Psoas muscle (tissue), 8 donors: ENCODE results near the gene SLC39A9. TPM values are rescaled to one million over a fixed set of nuclear protein-coding genes. Genes with fewer than 3 reads are reported as not detected.
A peak's percentile ranks its signal among the peaks of the same experiment; 100 is the strongest.
"Not testable (repeated sequence)": the region's sequence is repeated elsewhere in the genome, so short reads cannot be mapped to it uniquely, and the experiment has no call there.

ENCODE experiments used
- ATAC-seq, 4 donors: fragments of 200-7000 bp; cut with Tn5 transposase; one replicate each; pipeline ENCODE4 v1.9.1; 2020; ENCODE audit warnings: moderate library complexity in 3 of 4, mild to moderate bottlenecking in 2 of 4
- DNase-seq, 2 donors: peaks; one replicate each; pipeline ENCODE4 v3.0.0-alpha.2; 2020
- H3K27ac ChIP-seq: fragments of 200-600 bp; one replicate; pipeline ENCODE4 v1.8.0; 2022
- H3K27me3 ChIP-seq, 3 donors: fragments of 200-600 bp in 1 of 3; one replicate each; pipeline versions ENCODE4 v1.6.1 to v1.8.0; 2013 to 2022; ENCODE audit warnings: low read length in 2 of 3, mild to moderate bottlenecking in 2 of 3, moderate library complexity in 1 of 3; ENCODE audit not compliant: insufficient read depth in 3 of 3
- H3K36me3 ChIP-seq, 2 donors: fragments of 200-600 bp in 1 of 2; one replicate each; pipeline versions ENCODE4 v1.6.1 to v1.8.0; 2013 to 2022; ENCODE audit warnings: low read depth in 1 of 2, mild to moderate bottlenecking in 1 of 2, moderate library complexity in 1 of 2; ENCODE audit not compliant: insufficient read depth in 1 of 2
- H3K4me1 ChIP-seq: fragments of 200-600 bp; one replicate; pipeline ENCODE4 v1.8.0; 2022
- H3K4me3 ChIP-seq: fragments of 200-600 bp; one replicate; pipeline ENCODE4 v1.8.0; 2022; ENCODE audit warnings: mild to moderate bottlenecking
- H3K9me3 ChIP-seq: fragments of 200-600 bp; one replicate; pipeline ENCODE4 v1.8.0; 2022
- CTCF ChIP-seq: fragments of 200-600 bp; IDR thresholded peaks from one replicate; pipeline ENCODE4 v1.8.0; 2022; ENCODE audit warnings: antibody characterized with exemption
- WGBS, 3 donors: extraction: QIAGEN DNeasy Blood & Tissue Kit; methylation state at CpG; one replicate each; pipeline versions ENCODE4 v1.1.6 to v1.1.7; 2013; 5-methylcytosine and 5-hydroxymethylcytosine counted together
- intact Hi-C, 2 donors: fragments of 100-400 bp; cut with DNase I; formaldehyde crosslinking; loops; one replicate each; pipeline versions ENCODE4 v1.11.0 to v1.14.2; 2022
- polyA plus RNA-seq, 3 donors: library from polyadenylated mRNA; stranded (reverse); fragments of 200-250 nt; gene quantifications; one replicate each; pipeline ENCODE4 v1.2.3, GENCODE V29; 2013
- total RNA-seq, 4 donors: library from RNA; stranded (reverse); fragmentation: NEBNext Ultra II Directional in 2 of 4; extraction: Animal tissue kit (Norgen Biotek cat#: 25700) in 2 of 4; gene quantifications; one replicate each; pipeline versions ENCODE4 v1.2.1 to v1.2.4, GENCODE V29; 2021 to 2023
- donor health status: healthy with polysubstance abuse.
- donor health status: DM: no; HTN: no; CAD: no; lungs with moderate emphysema.
- donor health status: Bipolar disorder and iron deficiency.
- donor health status: healthy.
- donor health status: DM: yes; HTN: yes; CAD: no.
- donor health status: DM: no; HTN: no; CAD: no.
- donor health status: DM: no; HTN: no; CAD: no.
- donor health status: DM: yes; HTN: yes; CAD: no.

Gene SLC39A9
- total and polyA plus RNA-seq, 7 donors: 6.1 to 19.8 (median 16.0) TPM

- DNase-seq (no peak), ATAC-seq (peak in 3 of 4 donors; percentile 57 to 79 (median 67))
- Histone ChIP-seq H3K9me3 (no peaks in the 10 kb centered on the region), H3K36me3 (peaks cover 0 to 73% of the 10 kb centered on the region in 2 donors), H3K27ac (no peak overlapping the region), H3K27me3 (no peaks in the 10 kb centered on the region), H3K4me1 (no peaks in the 10 kb centered on the region), H3K4me3 (no peak overlapping the region)
- intact Hi-C loops: no loop called here
- TF ChIP-seq CTCF: no peak
Measured at GRCh38 chr14:69376439-69376838, 22.1 kb upstream of the SLC39A9 start.

GRCh38 chr14:69378274-69378673 lies 20.2 kb upstream of the SLC39A9 start:
- no peak overlapping the region for H3K27ac ChIP-seq
- no peaks in the 10 kb centered on the region for H3K9me3 ChIP-seq
- ATAC-seq (no peak), DNase-seq (no peak)
- no peaks in the 10 kb centered on the region for H3K27me3 ChIP-seq
- no peak overlapping the region for H3K4me3 ChIP-seq
- intact Hi-C loops: no loop called here
- peaks cover 0 to 77% of the 10 kb centered on the region in 2 donors for H3K36me3 ChIP-seq
- TF ChIP-seq CTCF: no peak
- WGBS, 3 donors: 82 to 93% (median 88%) methylated on average over 2 of the region's 2 CpGs
- no peaks in the 10 kb centered on the region for H3K4me1 ChIP-seq

GRCh38 chr14:69387311-69387710 lies 11.2 kb upstream of the SLC39A9 start:
- no peaks in the 10 kb centered on the region for H3K27me3 ChIP-seq
- peaks cover 5% of the 10 kb centered on the region for H3K4me1 ChIP-seq
- ATAC-seq (no peak), DNase-seq (no peak)
- H3K4me3 ChIP-seq: no peak overlapping the region
- intact Hi-C loops: no loop called here
- TF ChIP-seq CTCF: no peak
- peaks cover under 1 to 85% of the 10 kb centered on the region in 2 donors for H3K36me3 ChIP-seq
- H3K9me3 ChIP-seq: no peaks in the 10 kb centered on the region
- WGBS, 3 donors: 91 to 95% (median 92%) methylated on average over 3 of the region's 3 CpGs
- H3K27ac ChIP-seq: no peak overlapping the region

DNA sequence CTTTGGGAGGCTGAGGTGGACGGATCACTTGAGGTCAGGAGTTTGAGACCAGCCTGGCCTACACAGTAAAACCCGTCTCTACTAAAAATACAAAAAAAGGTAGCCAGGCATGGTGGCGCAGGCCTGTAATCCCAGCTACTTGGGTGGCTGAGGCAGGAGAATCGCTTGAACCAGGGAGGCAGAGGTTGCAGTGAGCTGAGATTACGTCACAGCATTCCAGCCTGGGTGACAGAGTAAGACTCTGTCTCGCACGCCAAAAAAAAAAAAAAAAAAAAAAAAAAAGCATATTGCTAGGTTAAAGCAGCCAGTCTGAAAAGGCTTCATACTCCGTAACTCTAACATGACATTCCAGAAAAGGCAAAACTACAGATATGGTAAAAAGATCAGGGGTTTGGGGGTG lies 7.1 kb upstream of the SLC39A9 start:
- Histone ChIP-seq H3K4me1 (peaks cover 10% of the 10 kb centered on the region), H3K36me3 (peaks cover 14 to 98% of the 10 kb centered on the region in 2 donors)
- ATAC-seq: peak in 1 of 4 donors; percentile 56
- intact Hi-C loops: loop anchor here in 1 of 2 donors (10.0 kb wide), 1 partner anchor 237 kb away; the partner anchor contains the start of gene DCAF5
- 77 to 86% (median 79%) methylated on average over 8 of the region's 8 CpGs for WGBS, 3 donors
- not testable (repeated sequence) for H3K27me3 ChIP-seq, DNase-seq, H3K9me3 ChIP-seq, H3K4me3 ChIP-seq, H3K27ac ChIP-seq

DNA sequence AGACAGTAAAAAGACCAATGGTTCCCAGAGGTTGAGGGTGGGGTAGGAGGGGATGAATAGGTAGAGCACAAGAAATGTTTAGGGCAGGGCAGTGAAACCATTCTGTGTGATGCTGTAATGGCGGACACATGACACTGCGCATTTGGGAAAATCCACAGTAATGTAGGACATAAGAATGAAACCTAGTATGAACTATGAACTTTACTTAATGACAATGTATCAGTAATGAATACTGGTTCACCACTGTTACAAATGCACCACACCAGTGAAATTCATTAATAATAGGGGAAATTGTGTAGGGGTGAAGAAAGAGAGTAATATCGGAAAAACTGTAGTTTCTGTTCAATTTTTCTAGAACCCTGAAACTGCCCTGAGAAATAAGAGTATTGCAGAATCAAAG lies 6.0 kb upstream of the SLC39A9 start:
- no peak for ATAC-seq
- no peak for DNase-seq
- intact Hi-C loops: loop anchor here in 1 of 2 donors (10.0 kb wide), 1 partner anchor 238 kb away; the partner anchor contains the start of gene DCAF5
- Histone ChIP-seq H3K9me3 (no peaks in the 10 kb centered on the region), H3K4me3 (no peak overlapping the region), H3K27me3 (no peaks in the 10 kb centered on the region), H3K36me3 (peaks cover 14 to 90% of the 10 kb centered on the region in 2 donors), H3K4me1 (peaks cover 19% of the 10 kb centered on the region), H3K27ac (no peak overlapping the region)
- 96 to 97% (median 96%) methylated on average over 3 of the region's 3 CpGs for WGBS, 3 donors
- TF ChIP-seq CTCF: no peak
